ENCODE results near the gene BMF.
"Not testable (repeated sequence)": the region's sequence is repeated elsewhere in the genome, so short reads cannot be mapped to it uniquely, and the experiment has no call there.

BMF gene

GRCh38 chr15:40108855-40109735 lies at the start of gene BMF:
TSS of gene BMF (minus strand) at chr15:40108879. CDS start at chr15:40106086, 2,793 bp downstream.
- DNase-seq, result peak; percentile 95 to 97

- DNase-seq, result no peak
Observed at GRCh38 chr15:40157778-40158447, 49.2 kb upstream of the BMF start.

GRCh38 chr15:40155270-40155910 lies 46.7 kb upstream of the BMF start:
- DNase-seq, result no peak

- DNase-seq, result not testable (repeated sequence)
Observed at GRCh38 chr15:40154821-40155220, 46.1 kb upstream of the BMF start.

GRCh38 chr15:40151991-40152390 lies 43.3 kb upstream of the BMF start:
- no peak for DNase-seq

- DNase-seq, result no peak
Observed at GRCh38 chr15:40151499-40151898, 42.8 kb upstream of the BMF start.

- peak; percentile 44 to 56 for DNase-seq
Observed at GRCh38 chr15:40150163-40150925, 41.7 kb upstream of the BMF start.

GRCh38 chr15:40149339-40149738 lies 40.7 kb upstream of the BMF start:
- DNase-seq, result no peak

GRCh38 chr15:40146037-40146436 lies 37.4 kb upstream of the BMF start:
- no peak for DNase-seq

- no peak for DNase-seq
Observed at GRCh38 chr15:40142428-40142827, 33.7 kb upstream of the BMF start.

- DNase-seq, result not testable (repeated sequence)
Observed at GRCh38 chr15:40138201-40138570, 29.5 kb upstream of the BMF start.

- DNase-seq, result no peak
Observed at GRCh38 chr15:40137303-40138200, 28.9 kb upstream of the BMF start.

GRCh38 chr15:40136470-40137302 lies 28.0 kb upstream of the BMF start:
- DNase-seq, result no peak

GRCh38 chr15:40135846-40136450 lies 27.3 kb upstream of the BMF start:
- not testable (repeated sequence) for DNase-seq

GRCh38 chr15:40134885-40135284 lies 26.2 kb upstream of the BMF start:
- DNase-seq, result no peak

- DNase-seq, result no peak
Observed at GRCh38 chr15:40133544-40133943, 24.9 kb upstream of the BMF start.

- no peak for DNase-seq
Observed at GRCh38 chr15:40130799-40131502, 22.3 kb upstream of the BMF start.

GRCh38 chr15:40130118-40130517 lies 21.4 kb upstream of the BMF start:
- DNase-seq, result no peak

GRCh38 chr15:40128766-40129660 lies 20.3 kb upstream of the BMF start:
- no peak for DNase-seq
